Ammon's horn (tissue), 1 donor: ENCODE data around the gene CD99L2.

Source experiments
- DNase-seq: peaks from one replicate; pipeline ENCODE4 v3.0.0-alpha.2; 2016; ENCODE audit warnings: low spot score

CD99L2 gene, protein sequence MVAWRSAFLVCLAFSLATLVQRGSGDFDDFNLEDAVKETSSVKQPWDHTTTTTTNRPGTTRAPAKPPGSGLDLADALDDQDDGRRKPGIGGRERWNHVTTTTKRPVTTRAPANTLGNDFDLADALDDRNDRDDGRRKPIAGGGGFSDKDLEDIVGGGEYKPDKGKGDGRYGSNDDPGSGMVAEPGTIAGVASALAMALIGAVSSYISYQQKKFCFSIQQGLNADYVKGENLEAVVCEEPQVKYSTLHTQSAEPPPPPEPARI

DNA sequence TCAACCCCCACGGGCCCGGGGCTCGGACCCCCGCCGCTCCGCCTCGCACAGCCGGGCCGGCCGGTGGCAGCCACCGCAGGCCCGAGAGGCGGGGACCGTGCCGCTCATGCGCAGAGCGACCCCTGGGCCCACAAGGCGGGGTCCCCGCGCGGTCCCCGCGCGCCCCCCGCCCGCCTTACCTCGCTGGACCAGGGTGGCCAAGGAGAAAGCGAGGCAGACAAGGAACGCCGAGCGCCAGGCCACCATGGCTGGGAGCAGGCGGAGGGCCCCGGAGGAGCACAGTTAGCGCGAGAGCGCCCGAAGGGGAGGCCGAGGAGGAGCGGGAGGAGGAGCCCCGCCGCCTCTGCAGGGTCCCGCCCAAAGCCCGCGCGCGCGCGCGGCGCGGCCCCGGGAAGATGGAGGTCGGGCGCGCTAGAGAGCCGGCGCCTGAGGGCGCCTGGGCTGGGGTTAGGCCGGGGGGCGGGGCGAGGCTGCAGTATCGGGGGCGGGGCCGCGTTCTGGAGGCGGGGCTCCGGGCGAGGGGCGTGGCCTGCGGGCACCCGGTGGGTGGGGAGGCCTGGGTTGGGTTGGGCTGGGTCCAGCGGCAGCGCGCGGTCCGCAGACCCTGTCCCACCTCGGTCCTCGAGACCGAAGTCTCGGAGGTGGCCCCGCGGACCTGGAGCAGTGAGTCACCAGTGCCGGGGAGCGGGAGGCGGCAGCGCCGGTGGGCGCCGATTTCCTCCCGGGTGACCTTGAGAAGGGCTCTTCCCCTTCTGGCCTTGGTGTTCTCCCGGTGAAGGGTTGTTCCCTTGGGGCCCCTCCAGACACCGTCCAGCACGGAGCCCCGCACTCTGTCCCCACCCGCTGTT lies at the start of gene CD99L2:
Gene CD99L2 (minus strand): TSS at position 326 of the 848 bp plus-strand sequence. CDS start 80 bp downstream, at position 246.
- peak; percentile 86 for DNase-seq

DNA sequence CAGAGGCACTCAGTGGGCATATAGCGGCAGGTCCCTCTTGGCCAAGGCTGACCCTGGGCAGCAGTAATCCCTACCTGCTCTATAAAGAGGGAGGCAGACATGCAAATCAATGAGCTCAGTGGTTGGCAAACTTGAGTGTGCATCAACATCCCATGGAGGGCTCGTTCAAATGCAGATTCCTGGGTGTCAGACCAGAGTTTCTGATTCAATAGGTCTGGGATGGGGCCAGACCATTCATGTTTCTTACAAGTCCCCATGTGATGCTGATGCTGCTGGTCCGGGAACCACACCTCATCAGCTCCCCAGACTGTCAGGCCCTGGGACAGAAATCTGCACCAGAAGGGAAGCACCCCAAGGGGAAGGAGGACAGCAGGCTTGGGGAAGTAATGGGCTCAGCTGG lies 45.8 kb upstream of the CD99L2 start:
- DNase-seq: no peak

DNA sequence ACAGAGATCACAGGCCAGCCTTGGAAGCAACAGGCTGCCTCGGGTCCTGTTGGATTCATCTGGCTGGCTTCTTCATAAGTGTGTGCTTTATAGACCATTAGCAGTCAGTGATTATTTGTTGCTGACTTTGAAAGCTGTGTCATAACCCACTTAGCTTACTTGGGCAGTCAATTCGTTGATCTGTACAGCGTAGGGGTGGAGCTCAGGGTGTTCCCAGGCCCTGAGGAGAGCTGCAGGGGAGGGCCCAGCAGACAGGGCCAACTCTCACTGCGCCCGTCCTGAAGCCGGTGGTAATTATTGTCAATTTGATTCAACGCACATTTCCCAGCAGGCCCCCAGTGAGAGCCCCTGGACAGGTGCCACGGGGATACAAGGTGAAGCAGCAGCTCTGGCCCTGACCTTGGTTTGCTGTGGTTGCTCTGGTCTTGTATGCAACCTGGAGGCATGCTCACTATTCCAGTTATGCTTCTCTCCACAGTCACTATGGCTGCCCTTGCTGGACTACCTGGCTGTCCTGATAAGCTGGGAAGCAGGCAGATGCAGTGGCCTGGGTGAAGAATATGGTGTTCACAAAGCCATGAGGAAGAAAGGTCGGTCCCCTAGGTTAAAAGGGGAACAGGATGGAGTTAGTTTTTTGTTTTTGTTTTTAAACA lies 44.6 kb upstream of the CD99L2 start:
- no peak for DNase-seq

- DNase-seq: no peak
These were observed 43.1 kb upstream of the CD99L2 start for GRCh38 chrX:150941580-150941979.

- DNase-seq: no peak
These were observed 42.5 kb upstream of the CD99L2 start for GRCh38 chrX:150940844-150941495.

- DNase-seq: no peak
These were observed 38.1 kb upstream of the CD99L2 start for GRCh38 chrX:150936556-150936955.

GRCh38 chrX:150935467-150935866 lies 37.0 kb upstream of the CD99L2 start:
- no peak for DNase-seq

GRCh38 chrX:150934453-150934852 lies 36.0 kb upstream of the CD99L2 start:
- DNase-seq: no peak

- DNase-seq: no peak
These were observed 35.5 kb upstream of the CD99L2 start for GRCh38 chrX:150933945-150934350.

GRCh38 chrX:150929058-150929457 lies 30.6 kb upstream of the CD99L2 start:
- no peak for DNase-seq

GRCh38 chrX:150926791-150927190 lies 28.3 kb upstream of the CD99L2 start:
- no peak for DNase-seq

GRCh38 chrX:150926304-150926703 lies 27.8 kb upstream of the CD99L2 start:
- DNase-seq: no peak

DNA sequence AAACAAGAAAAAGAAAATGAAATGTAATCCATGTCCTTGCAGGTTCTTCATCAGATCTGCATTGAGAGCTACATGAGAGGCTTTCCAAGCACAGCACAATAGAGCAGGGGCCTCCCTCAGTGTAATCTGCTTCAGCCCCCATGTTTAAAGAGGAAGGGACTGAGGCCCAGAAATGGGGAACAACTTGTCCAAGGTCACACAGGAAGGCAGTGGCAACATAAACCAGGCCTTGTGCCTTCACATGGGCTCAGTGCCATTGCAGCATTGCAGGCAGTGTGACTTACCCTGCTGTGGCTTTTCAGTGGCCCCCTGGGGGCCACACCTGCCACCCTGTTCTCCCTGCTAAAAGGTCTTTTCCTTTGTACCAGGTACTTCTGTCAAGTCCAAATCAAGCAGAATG lies 20.9 kb upstream of the CD99L2 start:
- no peak for DNase-seq

GRCh38 chrX:150913511-150913910 lies 15.0 kb upstream of the CD99L2 start:
- DNase-seq: no peak

DNA sequence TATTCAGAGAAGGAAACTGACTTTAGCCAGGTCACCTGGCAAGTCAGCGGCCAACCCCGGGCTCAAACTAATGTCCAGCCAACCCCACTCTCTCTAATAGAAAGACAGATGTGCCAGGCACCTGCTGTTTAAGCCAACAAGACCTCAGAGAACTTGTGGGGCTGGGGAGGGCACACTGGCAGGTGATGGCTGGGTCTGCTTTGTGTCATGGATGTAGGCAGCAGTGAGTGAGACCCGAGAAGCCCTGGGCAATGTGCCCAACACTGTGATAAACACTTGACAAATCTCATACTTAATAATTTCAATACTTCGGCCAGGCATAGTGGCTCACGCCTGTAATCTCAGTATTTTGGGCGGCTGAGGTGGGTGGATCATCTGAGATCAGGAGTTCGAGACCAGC lies 9.0 kb upstream of the CD99L2 start:
- DNase-seq: no peak

DNA sequence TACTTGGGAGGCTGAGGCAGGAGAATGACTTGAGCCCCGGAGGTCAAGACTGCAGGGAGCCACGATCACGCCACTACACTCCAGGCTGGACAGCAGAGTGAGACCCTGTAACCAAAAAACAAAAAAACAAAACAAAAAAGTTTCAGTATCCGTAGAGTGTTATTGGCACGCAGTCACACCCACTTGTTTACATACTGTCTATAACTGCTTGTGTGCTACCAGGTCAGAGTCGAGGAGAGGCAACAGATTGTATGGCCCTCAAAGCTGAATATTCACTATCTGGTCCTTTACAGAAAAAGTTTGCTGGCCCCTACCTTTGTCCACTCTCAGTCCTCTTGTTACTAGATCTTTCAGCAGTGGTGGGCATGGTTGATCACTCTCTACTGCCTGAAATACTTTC lies 8.2 kb upstream of the CD99L2 start:
- DNase-seq: no peak

GRCh38 chrX:150905293-150905692 lies 6.8 kb upstream of the CD99L2 start:
- DNase-seq: no peak

DNA sequence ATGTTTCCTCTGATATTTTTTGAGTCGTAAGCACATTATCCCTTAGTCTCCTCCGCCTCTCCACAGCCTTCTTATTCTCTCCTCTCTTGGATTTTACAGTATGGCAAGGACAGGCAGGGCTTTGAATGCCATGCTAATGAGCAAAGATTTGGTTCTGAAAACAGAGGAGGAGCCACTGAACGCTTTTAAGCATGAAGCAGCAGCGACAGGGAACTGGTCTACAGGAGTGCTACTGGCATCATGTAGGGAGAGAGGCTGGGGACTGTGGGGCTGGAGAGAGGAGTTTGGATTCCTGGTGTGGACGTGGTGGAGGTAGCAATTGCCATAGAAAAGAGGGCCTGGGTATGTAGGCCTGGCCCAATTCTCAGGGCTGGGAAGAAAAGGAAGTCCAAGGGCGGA lies 4.6 kb upstream of the CD99L2 start:
- DNase-seq: no peak

- DNase-seq: no peak
These were observed 4.1 kb upstream of the CD99L2 start for GRCh38 chrX:150902434-150903109.

- peak; percentile 54 for DNase-seq
These were observed 806 bp upstream of the CD99L2 start for GRCh38 chrX:150899191-150899757.
